Inferior parietal cortex (tissue), 1 donor: ENCODE data around the gene DUSP3.

Source experiments
- DNase-seq: peaks from one replicate; pipeline ENCODE4 v3.0.0-alpha.2; 2016; ENCODE audit errors: extremely low spot score

Gene DUSP3

DNA sequence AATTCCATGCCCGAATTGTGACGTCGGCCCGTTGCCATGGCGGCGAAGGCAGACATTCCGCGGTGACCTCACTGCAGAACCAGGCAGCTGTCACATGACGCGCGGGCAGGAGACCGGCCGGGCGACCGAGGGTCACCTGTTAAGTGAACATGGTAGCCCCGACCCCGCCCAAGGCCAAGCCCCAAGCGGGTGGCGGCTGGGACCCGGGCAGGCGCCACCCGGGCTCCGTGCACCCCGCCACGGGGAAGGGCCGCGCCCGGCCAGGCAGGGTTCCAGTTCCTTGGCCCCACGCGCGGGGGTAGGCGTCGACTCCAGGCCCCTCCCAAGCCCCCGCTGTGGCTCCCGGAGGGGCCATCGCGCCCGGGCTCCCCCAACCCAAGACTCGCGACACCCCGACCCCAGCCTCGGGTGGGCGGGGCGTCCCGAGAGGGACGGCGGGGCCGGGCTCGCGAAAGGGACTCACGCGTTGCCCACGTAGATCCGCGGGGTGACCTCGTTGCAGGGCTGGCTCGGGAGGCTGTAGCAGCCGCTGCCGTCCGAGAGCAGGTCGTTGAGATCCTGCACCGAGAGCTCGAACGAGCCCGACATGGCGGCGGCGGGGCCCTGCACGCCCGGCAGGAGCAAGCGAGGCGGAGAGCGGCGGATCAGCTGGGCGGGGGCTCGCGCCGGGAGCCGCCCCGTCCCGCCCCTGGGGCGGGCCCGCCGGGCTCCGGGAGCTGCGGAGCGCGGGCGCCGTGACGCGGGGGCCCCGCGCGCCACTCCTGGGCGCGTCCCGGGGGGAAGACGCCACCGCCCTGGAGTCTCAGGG lies at the start of gene DUSP3:
TSS of gene DUSP3 (minus strand) at position 641 of the 808 bp plus-strand sequence. CDS start at position 588, 53 bp downstream.
- DNase-seq: peak; percentile 82

DNA sequence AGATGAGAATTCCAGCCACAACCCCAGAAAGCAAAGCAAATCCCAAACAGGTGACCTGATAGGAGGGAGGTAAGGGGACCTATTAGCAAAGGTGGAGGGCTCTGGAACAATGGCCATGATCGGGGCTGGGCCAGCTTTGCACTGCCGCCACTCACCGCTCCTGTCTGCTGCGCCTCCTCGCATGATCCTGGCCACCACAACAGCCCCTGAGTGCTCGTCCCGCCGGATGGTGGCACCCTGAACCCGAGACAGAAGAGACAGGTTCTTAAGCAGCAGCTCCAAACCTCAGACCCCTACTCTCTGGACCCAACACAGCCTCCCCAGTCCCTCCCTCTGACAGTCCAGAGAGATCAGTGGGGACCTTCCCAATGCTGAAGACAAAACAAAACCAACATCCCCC lies 48.8 kb upstream of the DUSP3 start:
- DNase-seq: no peak

DNA sequence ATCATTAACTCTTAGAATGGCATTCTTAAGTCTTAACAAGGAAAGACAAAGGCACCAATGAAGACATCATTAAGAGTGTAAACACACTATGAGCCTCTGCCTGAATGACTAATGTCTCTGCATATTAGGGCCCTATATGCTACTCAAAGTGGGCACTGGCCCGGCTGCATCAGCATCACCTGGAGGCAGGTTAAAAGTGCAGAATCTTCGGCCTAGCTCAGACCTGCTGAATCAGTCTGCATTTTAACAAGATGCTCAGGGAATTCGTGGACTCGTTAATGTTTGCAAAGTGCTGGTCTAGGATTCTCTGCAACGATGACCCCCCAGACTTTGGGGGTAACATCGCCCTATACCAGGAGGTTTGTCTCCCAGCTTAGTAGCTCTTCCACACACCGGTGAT lies 47.4 kb upstream of the DUSP3 start:
- no peak for DNase-seq

DNA sequence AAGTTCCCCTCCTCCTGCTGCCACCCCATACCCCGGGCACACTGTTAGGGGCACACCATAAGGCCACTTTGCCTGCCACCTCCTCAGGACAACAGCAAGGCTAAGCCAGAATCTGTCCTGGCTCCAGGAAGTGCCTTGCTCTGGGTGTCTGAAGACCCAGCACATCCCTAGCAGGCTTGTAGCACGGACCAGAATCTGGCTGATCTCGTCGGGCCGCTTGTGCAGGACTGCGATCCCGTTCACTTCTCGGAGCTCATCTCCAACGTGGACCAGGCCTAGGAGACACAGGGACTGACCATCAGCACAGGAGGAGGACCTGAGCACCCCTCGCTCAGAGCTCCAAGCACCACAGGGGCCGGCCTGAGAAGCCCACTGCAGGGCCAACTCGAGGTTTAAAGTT lies 46.8 kb upstream of the DUSP3 start:
- DNase-seq: no peak

DNA sequence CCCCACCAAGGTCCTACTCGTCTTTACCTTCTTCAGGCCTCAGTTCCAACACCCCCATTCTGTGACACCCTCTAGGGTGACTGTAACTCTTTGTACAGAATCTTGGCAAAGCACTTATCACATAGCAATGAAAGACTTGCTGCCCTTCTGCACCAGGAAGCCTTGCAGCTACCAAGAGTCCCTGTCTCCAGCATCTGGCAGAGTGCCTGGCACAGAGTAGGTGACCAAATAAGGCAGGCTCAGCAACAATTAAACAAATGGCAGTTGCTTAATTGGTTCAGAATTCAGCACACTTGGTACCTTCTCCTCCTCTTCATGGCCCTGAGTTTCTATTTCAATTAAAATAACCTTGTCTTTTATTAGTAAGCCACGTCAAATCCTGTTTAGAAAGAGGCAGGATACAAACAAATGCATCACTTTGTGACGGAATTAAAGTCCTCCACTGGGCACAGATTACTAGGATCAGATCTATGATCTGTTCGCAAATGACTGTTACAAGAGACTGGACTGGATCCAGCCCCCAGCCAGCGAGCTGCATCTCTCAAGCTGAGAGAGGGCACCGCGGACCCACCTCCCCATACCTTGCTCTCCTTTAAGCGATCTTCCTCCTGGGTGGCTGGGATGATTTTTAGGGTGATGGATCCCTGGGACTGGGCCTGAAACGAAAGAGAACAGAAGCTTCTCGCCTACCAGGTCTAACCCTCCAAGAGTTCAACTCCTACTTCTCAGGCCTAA lies 44.7 kb upstream of the DUSP3 start:
- no peak for DNase-seq

DNA sequence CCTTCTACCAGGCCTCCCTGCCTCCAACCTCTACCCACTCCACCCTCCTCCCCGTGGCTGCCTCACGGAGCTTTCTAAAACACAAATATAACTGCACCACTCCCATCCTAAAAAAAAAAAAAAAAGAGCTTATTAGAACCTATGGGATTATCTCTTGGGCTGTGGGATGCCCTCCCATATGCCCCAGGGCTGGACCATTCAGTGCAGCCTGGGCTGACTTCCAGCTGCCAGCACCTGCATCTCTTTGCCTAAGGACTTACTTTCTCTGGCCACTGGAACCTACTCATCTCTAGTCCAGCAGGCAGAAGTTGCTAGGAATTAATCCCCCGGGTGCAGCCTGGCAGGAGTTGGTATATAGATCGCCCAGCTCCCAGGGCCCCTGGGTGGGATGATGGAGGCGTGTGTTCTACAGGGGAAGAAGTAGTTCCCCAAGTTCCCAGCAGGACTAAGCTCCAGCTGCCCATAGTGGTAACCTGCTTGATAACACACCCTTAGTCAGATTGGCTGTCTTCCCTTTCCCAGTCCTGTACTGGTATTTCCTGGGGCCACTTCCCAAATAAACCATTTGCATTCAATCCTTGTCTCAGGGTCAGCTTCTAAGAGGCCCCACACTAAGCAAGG lies 43.9 kb upstream of the DUSP3 start:
- no peak for DNase-seq

DNA sequence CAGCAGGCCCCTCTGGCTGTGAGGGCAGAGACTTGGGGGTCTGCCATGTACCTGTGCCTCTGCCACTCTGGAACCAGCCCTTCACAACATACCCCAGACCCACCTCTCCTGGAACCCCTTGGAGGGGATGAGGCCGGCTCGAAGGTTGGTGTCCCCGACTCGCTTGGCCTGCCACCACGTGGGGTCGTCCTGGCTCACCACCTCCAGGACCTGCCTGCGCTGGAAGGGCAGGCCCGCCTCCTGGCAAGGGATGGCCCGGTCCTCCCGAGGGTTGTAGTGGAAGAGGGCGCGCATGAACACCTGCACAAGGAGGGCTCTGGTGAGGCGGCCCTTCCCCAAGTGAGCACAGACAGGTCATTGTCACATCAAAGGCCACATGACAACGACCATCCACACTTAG lies 42.0 kb upstream of the DUSP3 start:
- no peak for DNase-seq

DNA sequence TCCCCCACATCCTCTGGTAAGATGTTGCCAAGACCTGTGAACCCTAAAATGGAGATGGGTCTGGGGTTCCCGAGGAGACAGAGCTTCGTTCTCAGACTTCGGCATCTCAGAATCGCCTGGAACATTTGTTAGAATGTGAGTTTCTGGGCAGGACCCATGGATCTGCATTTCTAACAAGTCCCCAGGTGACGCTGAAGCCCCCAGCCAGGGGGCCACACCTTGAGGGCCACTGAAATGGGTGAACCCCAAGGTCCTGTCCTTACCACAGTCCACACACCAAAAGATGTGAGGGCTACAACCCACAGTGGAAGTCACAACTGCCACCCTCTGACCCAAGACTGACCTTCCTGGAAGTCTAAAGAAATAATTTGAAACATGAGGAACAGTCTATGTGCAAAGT lies 40.2 kb upstream of the DUSP3 start:
- no peak for DNase-seq

DNA sequence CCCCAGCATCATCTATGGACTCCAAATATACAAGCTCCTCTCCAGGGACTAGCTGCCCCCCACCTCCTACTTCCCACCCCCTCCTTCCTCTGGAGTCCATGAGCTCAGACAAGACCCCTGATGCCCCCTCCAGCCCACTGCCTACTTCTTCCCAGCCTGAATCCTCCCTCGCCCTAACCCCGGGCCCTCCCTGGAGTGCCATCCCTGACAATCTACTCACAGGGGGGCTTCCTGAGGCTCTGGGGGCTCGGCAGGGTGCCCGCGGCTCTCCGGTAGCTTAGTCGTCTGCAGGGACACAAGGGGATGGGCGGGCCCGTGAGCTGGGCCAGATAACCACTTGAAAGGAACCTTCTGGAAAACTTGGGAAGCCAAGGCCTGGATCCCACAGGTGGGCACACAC lies 39.0 kb upstream of the DUSP3 start:
- DNase-seq: no peak

DNA sequence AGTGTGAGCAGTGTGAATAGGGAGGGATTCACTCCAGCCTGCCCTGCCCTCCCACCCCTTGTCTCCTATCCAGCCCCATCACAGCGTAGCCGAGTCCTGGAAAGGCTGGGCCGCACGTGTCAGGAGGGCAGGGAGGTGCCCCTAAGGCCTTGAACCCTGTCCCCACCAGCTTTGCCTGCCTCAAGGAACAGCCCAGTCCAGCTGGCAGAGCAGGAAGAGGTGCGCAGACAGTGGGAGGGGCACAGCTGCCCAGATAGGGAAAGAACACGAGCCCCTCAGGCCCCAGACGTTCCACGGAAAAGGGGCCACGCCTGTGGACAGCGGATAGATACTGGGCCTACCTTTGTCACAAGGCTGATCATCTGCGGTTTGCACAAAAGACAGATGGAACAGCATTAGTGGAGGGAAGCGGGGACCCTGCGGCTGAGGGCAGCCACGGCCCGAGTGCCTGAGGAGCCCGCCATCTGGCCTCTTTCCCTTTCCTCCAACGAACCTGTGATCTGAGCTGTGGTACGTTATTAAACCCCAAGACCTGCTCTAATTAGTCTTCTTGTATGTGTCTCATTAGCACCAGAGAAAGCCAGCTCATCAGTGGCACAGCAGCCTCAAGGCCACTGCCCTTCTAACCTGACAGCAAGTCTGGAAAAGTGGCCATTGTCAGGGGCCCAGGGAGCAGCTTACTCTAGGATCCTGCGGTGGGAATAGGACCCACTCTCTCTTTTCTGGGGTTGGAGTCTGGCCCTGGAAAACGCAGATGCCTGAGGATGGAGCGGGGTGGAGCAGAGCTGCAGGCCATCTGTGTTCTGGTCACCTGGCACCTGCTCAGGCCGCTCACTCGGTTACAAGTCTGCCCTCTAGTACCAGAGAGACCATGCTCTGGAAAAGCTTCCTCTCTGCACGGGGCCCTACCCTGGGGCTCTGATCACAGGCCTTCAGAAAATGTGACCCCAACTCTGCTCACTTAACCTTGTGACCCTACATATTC lies 37.9 kb upstream of the DUSP3 start:
- DNase-seq: no peak

DNA sequence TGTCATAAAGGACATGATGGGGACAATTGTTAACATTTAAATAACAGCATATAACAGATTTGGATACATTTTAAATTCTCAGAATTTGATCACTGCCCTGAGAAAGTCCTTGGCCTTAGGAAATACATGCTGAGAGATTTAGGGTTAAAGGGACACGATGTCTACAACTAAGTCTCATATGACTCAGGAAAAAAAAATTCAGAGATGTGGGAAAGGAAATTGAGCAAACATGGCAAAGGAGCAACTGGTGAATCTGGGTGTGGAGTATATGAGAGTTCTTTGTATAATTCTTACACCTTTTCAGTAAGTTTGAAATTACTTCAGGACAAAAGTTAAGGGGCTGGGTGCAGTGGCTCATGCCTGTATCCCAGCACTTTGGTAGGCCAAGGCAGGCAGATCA lies 35.9 kb upstream of the DUSP3 start:
- DNase-seq: no peak

DNA sequence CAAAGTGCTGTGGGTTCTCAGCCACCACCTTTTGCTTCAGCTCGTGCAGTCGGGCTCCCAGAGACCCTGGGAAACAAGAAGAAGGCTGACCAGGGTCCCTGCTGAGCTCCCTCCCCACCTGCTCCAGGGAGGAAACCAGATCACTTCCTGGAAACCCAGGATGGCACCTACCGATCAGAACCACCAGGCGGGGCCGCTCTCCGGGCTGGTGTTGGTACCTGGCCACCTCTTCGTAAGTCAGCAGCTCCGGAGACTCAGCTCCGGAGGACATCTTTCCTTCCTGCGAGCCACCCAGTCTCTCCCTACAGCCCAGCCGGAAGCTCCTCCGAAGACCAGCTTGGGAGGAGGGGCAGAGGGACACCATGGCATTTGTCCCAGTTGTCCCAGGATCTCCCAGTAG lies 35.2 kb upstream of the DUSP3 start:
- no peak for DNase-seq

DNA sequence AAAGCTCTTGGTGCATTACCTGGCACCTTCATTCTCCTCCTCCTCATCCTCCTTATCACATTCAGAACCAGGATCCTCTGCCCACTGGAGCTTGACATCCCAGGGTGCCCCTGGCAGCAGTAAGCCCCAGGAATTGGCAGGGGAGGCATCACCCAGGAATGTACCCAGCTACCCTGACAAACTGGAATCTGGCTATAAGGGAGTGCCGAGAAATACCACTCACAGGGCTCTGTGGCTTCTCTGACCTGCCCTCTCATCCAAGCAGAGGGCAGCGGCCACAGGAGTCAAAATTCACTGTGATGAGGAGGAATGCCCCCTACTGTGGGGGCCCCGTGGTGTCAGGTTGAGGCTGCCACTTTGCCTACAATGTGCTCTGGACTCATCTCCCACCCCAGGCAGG lies 34.6 kb upstream of the DUSP3 start:
- no peak for DNase-seq

DNA sequence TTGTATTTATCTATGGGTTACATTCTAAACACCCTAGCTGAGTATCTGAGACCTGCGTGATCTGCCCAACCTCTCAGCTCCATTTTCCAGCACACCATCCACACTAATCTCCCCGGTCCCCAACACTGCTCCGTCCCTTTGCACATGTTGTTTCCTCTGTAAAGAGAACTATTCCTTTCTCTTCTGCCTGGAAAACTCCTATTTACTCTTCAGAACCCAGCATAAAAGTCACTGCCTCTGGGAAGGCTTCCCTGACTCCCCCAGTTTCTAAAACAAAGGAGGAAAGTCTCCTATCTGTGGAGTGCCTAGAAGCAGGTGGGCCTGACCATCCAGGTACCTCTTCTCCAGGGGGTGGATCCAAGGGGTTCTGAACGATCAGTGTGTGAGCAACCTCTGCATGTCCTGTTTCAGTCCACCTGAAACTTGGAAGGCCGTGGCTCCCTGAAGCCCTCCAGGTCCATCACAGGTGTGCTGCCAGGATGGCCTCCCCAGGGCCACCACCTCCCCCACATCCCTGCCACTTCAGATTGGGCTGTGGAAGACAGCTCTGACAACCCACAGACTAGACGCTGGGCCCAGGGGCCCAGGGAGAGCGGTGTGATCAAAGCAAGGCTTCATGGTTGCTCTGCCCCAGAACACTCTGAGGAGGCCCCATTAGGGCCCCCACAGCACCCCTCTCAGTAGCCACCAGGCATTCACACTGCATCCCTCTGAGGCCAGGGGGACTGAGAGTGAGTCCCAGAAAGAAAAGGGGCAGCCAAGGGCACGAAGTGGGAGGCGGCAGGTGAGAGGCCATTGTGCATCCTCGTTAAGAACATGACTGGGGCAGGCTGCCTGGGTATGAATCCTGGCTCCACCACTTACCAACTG lies 33.9 kb upstream of the DUSP3 start:
- no peak for DNase-seq

DNA sequence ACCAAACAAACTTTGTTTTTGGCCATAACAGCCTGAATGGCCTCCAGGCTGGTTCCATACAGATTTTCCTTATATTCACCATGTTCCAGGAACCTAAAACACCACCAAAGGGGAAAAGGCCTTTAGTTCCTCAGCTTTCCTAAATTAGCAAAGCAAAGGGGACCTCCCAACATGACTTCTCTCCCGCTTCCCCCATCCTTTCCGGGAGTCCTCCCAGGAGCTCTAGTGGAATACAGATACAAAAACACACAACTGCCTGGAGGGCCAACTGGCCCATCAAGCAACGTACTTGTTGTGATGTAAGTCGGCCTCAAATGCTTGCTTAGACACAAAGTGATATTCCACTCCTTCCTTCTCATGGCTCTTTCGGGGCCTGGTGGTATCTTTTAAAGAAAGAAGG lies 32.0 kb upstream of the DUSP3 start:
- DNase-seq: no peak

DNA sequence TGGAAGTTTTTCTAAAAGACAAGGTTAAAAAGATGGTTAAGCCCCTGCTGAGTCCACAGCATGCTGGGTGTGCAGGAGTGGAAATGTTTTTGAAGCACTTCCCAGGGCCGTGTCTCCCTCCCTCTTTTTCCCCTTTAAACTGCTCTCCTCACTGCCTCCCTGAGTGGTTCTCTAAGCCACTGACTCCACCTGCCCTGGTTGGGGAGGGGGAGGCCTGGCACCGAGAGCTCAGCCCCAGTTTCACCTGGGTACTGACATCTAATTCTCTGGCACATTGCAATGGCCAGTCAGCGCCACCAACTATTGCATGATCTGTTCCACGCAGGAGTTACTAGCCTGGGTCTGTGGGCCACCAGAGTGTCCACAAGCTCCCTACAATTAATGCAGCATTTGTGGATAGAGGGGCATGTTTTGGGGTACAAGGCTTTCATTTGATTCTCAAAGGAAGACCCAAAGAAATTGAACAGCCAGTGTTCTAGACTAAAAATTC lies 31.5 kb upstream of the DUSP3 start:
- DNase-seq: no peak

DNA sequence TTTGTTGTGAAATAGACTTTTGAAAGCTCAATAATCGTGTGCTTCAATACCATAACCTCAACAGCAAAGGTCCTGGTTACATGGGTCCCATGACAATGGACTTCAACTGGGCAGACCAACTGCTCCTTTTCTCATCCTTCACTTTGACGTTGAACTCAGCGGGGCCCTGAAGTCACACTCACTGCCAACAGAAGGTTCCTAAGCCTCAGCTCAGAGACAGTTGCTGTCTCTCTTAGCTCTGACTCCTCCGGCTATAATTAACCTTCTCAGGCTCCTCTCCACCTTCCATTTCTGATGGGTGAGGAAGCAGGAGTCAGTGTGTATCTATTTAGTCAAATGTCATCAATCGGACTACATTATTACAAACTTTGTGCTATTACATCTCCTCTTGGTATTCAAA lies 30.3 kb upstream of the DUSP3 start:
- no peak for DNase-seq

DNA sequence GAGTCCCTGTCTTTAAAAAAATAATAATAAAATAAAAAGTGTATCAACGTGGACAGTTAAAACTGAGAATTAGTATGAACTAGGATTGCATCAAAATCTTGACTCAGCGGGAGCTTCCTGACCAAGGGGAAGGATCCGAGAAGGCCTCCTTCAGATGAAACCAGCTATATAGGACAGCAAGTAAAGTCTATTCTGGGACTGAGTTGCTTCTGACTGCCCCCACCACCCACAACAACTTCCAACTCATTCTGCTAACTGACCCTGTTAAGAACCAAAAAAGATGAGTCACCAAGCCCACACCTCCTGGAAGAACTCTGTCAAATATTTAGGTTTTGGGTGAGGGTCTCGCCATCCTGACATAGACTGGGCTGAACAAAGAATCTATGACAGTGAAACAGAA lies 29.3 kb upstream of the DUSP3 start:
- no peak for DNase-seq

DNA sequence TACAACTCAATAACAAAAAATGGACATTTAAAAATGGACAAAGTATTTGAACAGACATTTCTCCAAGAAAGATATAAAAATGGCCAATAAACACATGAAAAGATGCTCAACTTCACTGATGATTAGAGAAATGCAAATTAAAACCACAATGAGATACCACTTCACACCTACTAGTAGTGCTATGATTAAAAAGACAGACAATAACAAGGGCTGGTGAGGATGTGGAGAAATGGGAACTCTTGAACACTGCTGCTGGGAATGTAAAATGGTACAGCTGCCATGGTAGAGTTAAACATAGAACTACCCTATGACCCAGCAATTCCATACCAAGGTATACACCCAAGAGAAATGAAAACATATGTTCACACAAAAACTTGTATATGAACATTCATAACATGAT lies 26.3 kb upstream of the DUSP3 start:
- DNase-seq: no peak

DNA sequence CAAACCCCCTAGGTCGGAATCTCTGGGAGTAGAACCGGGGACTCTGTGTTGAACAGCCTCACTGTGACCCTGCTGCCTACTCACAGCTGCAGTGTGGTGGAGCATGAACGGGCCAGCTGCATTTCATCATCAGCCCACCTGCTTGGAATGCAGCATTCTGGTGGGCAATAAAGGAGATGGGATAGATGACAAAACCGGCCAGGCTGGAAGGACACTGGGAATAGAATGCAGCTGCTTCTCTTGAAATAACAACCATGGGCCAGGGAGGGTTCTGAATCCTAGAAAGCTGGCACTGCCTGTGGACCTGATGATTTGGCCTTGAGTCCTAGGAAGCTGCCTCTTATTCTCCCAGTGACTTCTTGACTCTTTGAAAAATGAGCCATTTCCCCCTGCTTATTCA lies 25.0 kb upstream of the DUSP3 start:
- DNase-seq: no peak

DNA sequence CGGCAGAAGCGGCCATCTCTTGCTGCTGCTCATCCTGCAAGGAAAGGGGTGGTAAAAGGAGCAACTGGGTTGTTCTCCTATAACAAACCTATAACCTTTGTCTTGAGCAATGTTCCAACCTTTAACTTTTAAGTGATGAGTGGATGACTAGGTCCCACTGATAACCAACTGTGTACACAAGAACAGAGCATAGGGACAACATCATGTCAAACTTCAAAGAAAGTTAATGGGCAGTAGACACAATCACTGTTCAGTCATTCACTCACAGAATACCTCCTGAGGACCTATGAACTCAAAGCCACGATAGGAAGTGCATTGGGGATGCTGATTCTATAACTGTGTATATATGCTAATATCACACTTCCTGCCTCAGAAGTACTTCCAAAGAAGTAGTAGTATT lies 23.1 kb upstream of the DUSP3 start:
- no peak for DNase-seq
